Erythroblast (primary cell): ENCODE measurements around the gene OR2T11.

Experiments
- GATA1 ChIP-seq: IDR thresholded peaks from 2 replicates; pipeline ENCODE4 v1.6.1; 2011; ENCODE audit warnings: low read depth, mild to moderate bottlenecking, control low read depth, low read length, moderate library complexity
- POLR2A ChIP-seq: IDR thresholded peaks from 2 replicates; pipeline ENCODE4 v1.6.1; 2011; ENCODE audit warnings: mild to moderate bottlenecking, low read length

DNA sequence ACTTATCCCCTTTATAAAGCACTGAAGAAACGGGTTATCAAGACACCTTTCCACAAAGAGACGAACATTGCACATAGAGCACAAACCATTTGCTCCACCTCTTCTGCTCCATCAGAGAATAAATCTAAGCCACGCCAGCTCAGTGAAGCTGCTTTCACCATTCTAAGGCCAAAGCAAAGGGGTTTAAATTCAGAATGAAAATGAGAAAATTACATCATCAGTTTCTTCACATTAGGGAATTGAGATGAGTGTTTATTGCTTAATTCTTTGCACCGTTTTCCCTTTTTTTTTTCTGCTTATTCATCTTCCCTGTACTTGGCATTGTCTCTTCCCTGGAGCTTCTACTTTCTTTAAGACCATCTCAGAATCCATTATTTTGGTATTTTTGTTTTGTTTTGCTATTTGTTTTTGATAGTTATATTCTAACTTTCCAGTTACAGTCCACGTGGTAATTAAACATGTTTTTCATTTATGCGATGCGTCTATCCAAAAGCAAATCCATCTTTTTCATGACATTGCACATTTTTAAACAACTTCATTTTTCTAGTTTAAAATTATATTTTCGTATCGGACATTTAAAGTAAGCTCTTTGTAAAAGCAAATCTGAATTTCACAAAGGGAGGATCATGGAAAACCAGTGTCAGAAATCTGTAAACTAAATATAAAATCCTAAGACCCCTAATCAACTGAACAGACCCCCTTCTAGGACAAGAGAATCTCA is 58.5 kb downstream of the OR2T11 start:
- TF ChIP-seq POLR2A (no peak), GATA1 (no peak)
